Heart left ventricle (tissue), 16 donors: ENCODE data around the gene ASPG. TPM values are rescaled to one million over a fixed set of nuclear protein-coding genes. Genes with fewer than 3 reads are reported as not detected.

Source experiments
- ATAC-seq, 4 donors: fragments of 200-7000 bp; cut with Tn5 transposase; one replicate each; pipeline ENCODE4 v1.9.1; 2020 to 2022; ENCODE audit warnings: moderate library complexity in 4 of 4, mild to moderate bottlenecking in 3 of 4, moderate number of reproducible peaks in 1 of 4
- DNase-seq, 5 donors: peaks; one replicate each; pipeline ENCODE4 v3.0.0-alpha.2; 2020
- H3K27ac ChIP-seq, 12 donors: fragments of 200-600 bp; sonication (generic) in 4 of 12; one replicate each; pipeline versions ENCODE4 v1.5.0 to v1.8.0; 2016 to 2022; ENCODE audit warnings: mild to moderate bottlenecking in 2 of 12
- H3K27me3 ChIP-seq, 9 donors: fragments of 200-600 bp; sonication (generic) in 2 of 9; one replicate each; pipeline versions ENCODE4 v1.5.1 to v1.8.0; 2016 to 2022; ENCODE audit warnings: mild to moderate bottlenecking in 3 of 9
- H3K36me3 ChIP-seq, 9 donors: fragments of 200-600 bp; sonication (generic) in 2 of 9; one replicate each; pipeline versions ENCODE4 v1.5.0 to v1.8.0; 2018 to 2022; ENCODE audit warnings: mild to moderate bottlenecking in 2 of 9
- H3K4me1 ChIP-seq, 12 donors: fragments of 200-600 bp; sonication (generic) in 4 of 12; one replicate each; pipeline versions ENCODE4 v1.5.0 to v1.8.0; 2016 to 2022; ENCODE audit warnings: mild to moderate bottlenecking in 3 of 12
- H3K4me3 ChIP-seq, 12 donors: fragments of 200-600 bp; sonication (generic) in 4 of 12; one replicate each; pipeline versions ENCODE4 v1.5.0 to v1.8.0; 2017 to 2022; ENCODE audit warnings: mild to moderate bottlenecking in 9 of 12, moderate library complexity in 4 of 12
- H3K9me3 ChIP-seq, 12 donors: fragments of 200-600 bp; sonication (generic) in 4 of 12; one replicate each; pipeline versions ENCODE4 v1.5.0 to v1.8.0; 2016 to 2022; ENCODE audit warnings: mild to moderate bottlenecking in 1 of 12
- POLR2A ChIP-seq, 2 donors: fragments of 450-650 bp; IDR thresholded peaks; one replicate each; pipeline ENCODE4 v1.6.1; 2017; ENCODE audit warnings: antibody characterized with exemption in 2 of 2, mild to moderate bottlenecking in 2 of 2, moderate library complexity in 2 of 2
- WGBS, 4 donors: extraction: QIAGEN DNeasy Blood & Tissue Kit in 2 of 4; methylation state at CpG; one replicate each; pipeline versions ENCODE4 v1.1.5 to v1.1.7; 2013 to 2018; 5-methylcytosine and 5-hydroxymethylcytosine counted together
- intact Hi-C, 10 donors: fragments of 100-400 bp; cut with DNase I; formaldehyde crosslinking; loops; one replicate each; pipeline versions ENCODE4 v1.11.1 to v1.14.2; 2022
- polyA plus RNA-seq, 2 donors: library from polyadenylated mRNA; stranded (reverse); fragments of 200-250 nt; gene quantifications; one replicate each; pipeline ENCODE4 v1.2.3, GENCODE V29; 2013
- total RNA-seq, 9 donors: library from RNA; depleted of rRNA in 2 of 9; stranded (reverse); fragments of >200 nt in 2 of 9; fragmentation: NEBNext Ultra II Directional in 3 of 9; extraction: Animal tissue kit (Norgen Biotek cat#: 25700) in 3 of 9; gene quantifications; one replicate each; pipeline versions ENCODE4 v1.1.0 to v1.2.4, GENCODE V29; 2016 to 2023
- TF ChIP-seq, protein P1 (sequence below), 12 donors: fragments of 200-600 bp; sonication (generic) in 4 of 12; IDR thresholded peaks; one replicate each; pipeline versions ENCODE4 v1.5.0 to v1.8.0; 2018 to 2022; ENCODE audit warnings: antibody characterized with exemption in 12 of 12, mild to moderate bottlenecking in 5 of 12
- donor health status: ischemic (EF 13 %, LVEDD 7.1; RV severe dilation, severe dysfunction).
- donor health status: healthy with polysubstance abuse.
- donor health status: DM: no; HTN: yes; CAD: no.
- donor health status: DM: no; HTN: no; CAD: no.
- donor health status: ischemic (EF 25% LVEDD 6.9; RV normal size, moderate dysfunction).
- donor health status: ischemic (EF 25% LVEDD 5.7; RV mildly dilated, moderate dysfunction).
- donor health status: healthy.
- donor health status: DM: yes; HTN: yes; CAD: no.
- donor health status: ischemic (EF 35%, LVEDD 5.7; RV mildly dilated, moderate dysfunction).
- donor health status: nonischemic (EF 11% LVEDD 7.7; RV severe dilation, severe dysfunction).
- donor health status: DM: yes; HTN: yes; CAD: no.
- donor health status: PGD.
- donor health status: ischemic (EF 29% LVEDD 5.4; RV normal size, mild dysfunction).
- donor health status: nonischemic (EF 23%, LVEDD 6.1; RV moderate dilation, normal function).

The ASPG gene
- total and polyA plus RNA-seq, 11 donors = 3.2 to 54.6 (median 16.3) TPM

DNA sequence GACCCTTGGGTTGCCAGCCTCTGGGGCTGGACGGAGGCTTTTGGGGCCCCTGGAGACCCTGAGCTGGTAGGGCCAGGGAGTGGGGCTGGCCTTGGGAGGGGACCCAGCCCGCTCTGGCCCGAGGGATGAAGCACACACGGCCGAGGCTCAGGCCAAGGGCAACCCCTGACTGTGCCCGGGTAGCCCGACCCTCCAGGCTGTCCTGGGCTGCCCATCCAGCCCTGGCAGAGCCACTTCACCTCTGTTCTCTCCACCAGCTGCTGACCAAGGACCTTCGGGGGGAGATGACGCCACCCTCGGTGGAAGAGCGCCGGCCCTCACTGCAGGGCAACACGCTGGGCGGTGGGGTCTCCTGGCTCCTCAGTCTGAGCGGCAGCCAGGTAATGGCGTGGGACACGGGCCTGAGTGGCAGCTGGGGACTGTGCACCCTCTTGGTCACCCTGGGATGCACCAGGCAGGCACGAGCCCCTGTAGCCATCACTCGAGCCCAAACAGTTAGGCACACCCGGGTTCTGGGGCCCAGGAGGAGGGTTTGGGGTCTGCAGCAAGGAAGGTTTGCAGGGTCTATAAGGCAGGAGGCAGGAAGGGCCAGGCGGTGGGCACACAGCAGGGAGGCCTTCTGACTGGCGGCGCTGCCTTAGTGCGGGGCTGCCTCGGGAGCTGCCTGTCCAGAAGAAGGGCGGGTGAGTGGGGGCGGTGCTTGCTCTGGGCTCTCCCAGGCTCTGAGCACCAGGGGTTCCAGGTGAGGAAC, 19.7 kb downstream of the ASPG start:
- ATAC-seq = no peak
- H3K36me3 ChIP-seq = no peaks in the 10 kb centered on the region
- H3K27me3 ChIP-seq = peaks cover 0 to 13% (median 0%) of the 10 kb centered on the region in 9 donors
- intact Hi-C loops = no loop called here
- WGBS, 4 donors = 73 to 84% (median 83%) methylated on average over 21 to 27 of the region's 27 CpGs
- peak in 3 of 5 donors; percentile 8 to 54 (median 16) for DNase-seq
- H3K4me3 ChIP-seq = no peak overlapping the region
- H3K9me3 ChIP-seq = no peaks in the 10 kb centered on the region
- H3K4me1 ChIP-seq = no peaks in the 10 kb centered on the region
- TF ChIP-seq, protein P1, sequence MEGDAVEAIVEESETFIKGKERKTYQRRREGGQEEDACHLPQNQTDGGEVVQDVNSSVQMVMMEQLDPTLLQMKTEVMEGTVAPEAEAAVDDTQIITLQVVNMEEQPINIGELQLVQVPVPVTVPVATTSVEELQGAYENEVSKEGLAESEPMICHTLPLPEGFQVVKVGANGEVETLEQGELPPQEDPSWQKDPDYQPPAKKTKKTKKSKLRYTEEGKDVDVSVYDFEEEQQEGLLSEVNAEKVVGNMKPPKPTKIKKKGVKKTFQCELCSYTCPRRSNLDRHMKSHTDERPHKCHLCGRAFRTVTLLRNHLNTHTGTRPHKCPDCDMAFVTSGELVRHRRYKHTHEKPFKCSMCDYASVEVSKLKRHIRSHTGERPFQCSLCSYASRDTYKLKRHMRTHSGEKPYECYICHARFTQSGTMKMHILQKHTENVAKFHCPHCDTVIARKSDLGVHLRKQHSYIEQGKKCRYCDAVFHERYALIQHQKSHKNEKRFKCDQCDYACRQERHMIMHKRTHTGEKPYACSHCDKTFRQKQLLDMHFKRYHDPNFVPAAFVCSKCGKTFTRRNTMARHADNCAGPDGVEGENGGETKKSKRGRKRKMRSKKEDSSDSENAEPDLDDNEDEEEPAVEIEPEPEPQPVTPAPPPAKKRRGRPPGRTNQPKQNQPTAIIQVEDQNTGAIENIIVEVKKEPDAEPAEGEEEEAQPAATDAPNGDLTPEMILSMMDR (IDR thresholded peaks at IDR 0.05) = no peak
- no peak for TF ChIP-seq POLR2A (IDR thresholded peaks at IDR 0.05)
- H3K27ac ChIP-seq = no peak overlapping the region

GRCh38 chr14:104105822-104106470, 20.4 kb downstream of the ASPG start:
- H3K27ac ChIP-seq = no peak overlapping the region
- no peaks in the 10 kb centered on the region for H3K9me3 ChIP-seq
- DNase-seq (peak in 3 of 5 donors; percentile 15 to 40 (median 18)), ATAC-seq (no peak)
- 78 to 84% (median 82%) methylated on average over 10 to 18 of the region's 18 CpGs for WGBS, 4 donors
- H3K4me3 ChIP-seq = no peak overlapping the region
- H3K27me3 ChIP-seq = peaks cover 0 to 13% (median 0%) of the 10 kb centered on the region in 9 donors
- intact Hi-C loops = no loop called here
- no peak for TF ChIP-seq POLR2A (IDR thresholded peaks at IDR 0.05)
- TF ChIP-seq, protein P1 (IDR thresholded peaks at IDR 0.05) = no peak
- H3K36me3 ChIP-seq = no peaks in the 10 kb centered on the region
- H3K4me1 ChIP-seq = no peaks in the 10 kb centered on the region

DNA sequence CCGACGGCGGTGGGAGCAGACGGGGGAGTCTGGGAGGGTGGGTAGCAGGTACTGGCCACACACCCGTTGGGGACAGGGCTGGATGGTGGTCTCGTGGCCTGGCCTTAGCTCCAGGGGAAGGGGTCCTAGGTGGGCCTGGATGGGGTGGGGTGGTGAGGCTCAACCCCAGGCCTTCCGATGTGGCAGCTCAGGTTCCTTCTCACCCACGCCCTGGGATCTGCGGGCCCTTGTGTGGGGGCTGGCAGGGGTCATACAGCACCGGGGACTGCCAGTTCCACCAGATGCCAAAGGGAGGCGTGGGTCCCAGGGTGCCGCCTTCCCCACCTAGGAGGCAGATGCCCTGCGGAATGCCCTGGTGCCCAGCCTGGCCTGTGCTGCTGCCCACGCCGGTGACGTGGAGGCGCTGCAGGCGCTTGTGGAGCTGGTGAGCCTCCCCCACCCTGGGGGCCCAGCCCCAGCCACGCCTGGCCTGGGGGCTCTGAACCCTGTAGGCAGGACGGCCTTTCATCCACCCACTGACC, 21.0 kb downstream of the ASPG start:
- WGBS, 4 donors = 82 to 91% (median 91%) methylated on average over 16 to 20 of the region's 20 CpGs
- intact Hi-C loops = no loop called here
- ATAC-seq = no peak

More for the DNA sequence above, 21.0 kb downstream of the ASPG start:
- no peaks in the 10 kb centered on the region for H3K9me3 ChIP-seq
- TF ChIP-seq, protein P1 (IDR thresholded peaks at IDR 0.05) = no peak
- TF ChIP-seq POLR2A (IDR thresholded peaks at IDR 0.05) = no peak
- no peak overlapping the region for H3K4me3 ChIP-seq
- no peak overlapping the region for H3K27ac ChIP-seq
- H3K36me3 ChIP-seq = no peaks in the 10 kb centered on the region
- peak in 2 of 5 donors; percentile 21 to 60 for DNase-seq
- H3K4me1 ChIP-seq = no peaks in the 10 kb centered on the region
- peaks cover 0 to 13% (median 0%) of the 10 kb centered on the region in 9 donors for H3K27me3 ChIP-seq
